Memory B cell (primary cell): ENCODE data around the gene KIF26B.

Experiments
- ATAC-seq: fragments of 150-1000 bp; cut with Tn5 transposase; 2 replicates; pipeline ENCODE4 v1.10.0; 2021; ENCODE audit warnings: low read depth, mild to moderate bottlenecking, moderate library complexity
- DNase-seq, 2 donors: peaks; one replicate each; pipeline ENCODE4 v3.0.0; 2022; ENCODE audit warnings: low spot score in 2 of 2
- H3K27ac Mint-ChIP-seq: one replicate; pipeline ENCODE4 v1.8.0; 2022; ENCODE audit warnings: mild to moderate bottlenecking, moderate library complexity, mixed read lengths
- H3K27me3 Mint-ChIP-seq: one replicate; pipeline ENCODE4 v1.8.0; 2022; ENCODE audit warnings: mixed read lengths
- H3K36me3 Mint-ChIP-seq: one replicate; pipeline ENCODE4 v1.8.0; 2022; ENCODE audit warnings: mild to moderate bottlenecking, mixed read lengths
- H3K4me1 Mint-ChIP-seq: one replicate; pipeline ENCODE4 v1.8.0; 2022; ENCODE audit warnings: mixed read lengths
- H3K4me3 Mint-ChIP-seq: one replicate; pipeline ENCODE4 v1.8.0; 2022; ENCODE audit warnings: mild to moderate bottlenecking, moderate library complexity, mixed read lengths
- H3K9me3 Mint-ChIP-seq: one replicate; pipeline ENCODE4 v1.8.0; 2022; ENCODE audit warnings: mixed read lengths

Gene KIF26B

DNA sequence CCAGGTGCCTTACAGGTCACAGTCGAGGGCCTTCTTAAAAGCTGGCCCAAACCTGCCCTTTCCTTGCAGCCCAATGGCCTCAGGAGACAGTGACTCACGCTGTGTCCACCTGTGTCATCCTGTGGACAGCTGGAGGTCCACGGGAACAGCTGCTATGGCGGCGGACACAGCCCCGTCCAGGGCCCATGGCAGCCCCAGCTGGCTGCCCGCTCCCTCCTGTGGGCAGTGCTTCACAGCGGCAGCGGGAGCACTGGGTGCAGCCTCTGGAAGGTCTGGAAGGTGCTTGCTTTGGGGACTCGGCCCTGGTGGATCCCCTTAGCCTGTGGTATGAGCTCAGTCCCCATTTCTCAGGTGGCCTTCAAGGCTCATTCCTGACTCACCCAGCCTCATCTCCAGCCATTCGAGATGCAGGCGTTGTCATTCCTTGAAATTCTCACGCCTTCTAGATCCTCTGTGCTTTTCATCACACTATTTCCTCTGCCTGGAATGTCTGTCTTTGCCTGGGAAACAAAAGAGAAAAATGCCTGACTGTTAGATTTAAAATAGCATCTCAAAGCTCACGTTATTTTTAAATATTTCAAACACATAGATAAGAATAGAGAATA is 86.8 kb downstream of the KIF26B start:
- Mint-ChIP-seq H3K36me3 (no peaks in the 10 kb centered on the region), H3K27me3 (peaks cover 19% of the 10 kb centered on the region), H3K9me3 (peaks cover 2% of the 10 kb centered on the region), H3K4me1 (no peaks in the 10 kb centered on the region), H3K27ac (no peak overlapping the region), H3K4me3 (no peak overlapping the region)
- no peak for ATAC-seq
- DNase-seq: no peak

- peaks cover 16% of the 10 kb centered on the region for H3K27me3 Mint-ChIP-seq
- no peak overlapping the region for H3K4me3 Mint-ChIP-seq
- H3K27ac Mint-ChIP-seq: no peak overlapping the region
These were observed 88.2 kb downstream of the KIF26B start for GRCh38 chr1:245242989-245243388.

DNA sequence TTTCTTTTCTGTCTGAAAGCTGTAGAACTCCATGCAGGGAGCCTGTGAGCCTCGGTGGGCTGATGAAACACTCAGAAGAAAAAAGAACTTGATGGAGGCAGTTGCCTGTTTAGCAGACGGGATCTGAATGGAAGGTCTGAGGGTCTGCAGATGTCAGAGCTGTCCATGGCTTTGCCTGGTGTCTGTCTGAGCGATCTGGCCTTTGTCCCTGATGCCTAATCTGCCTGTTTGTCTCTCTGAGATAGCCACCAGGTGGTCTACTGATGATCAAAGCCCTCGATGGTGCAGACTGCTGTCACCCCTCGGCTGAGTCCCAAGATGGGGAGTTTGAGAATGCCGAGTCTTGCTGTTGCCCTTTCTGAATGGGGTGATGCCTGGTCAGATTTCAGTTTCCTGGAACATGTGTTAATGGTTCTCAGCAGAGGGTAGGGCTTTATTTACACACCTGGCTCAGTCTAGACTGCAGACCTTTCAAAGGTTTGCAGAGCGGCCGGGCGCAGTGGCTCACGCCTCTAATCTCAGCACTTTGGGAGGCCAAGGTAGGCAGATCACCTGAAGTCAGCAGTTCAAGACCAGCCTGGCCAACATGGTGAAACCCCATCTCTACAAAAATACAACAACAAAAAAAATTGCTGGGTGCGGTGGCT is 90.4 kb downstream of the KIF26B start:
- peaks cover 12% of the 10 kb centered on the region for H3K27me3 Mint-ChIP-seq
- no peak overlapping the region for H3K4me3 Mint-ChIP-seq
- DNase-seq (no peak), ATAC-seq (no peak)
- no peak overlapping the region for H3K27ac Mint-ChIP-seq
- H3K4me1 Mint-ChIP-seq: no peaks in the 10 kb centered on the region
- no peaks in the 10 kb centered on the region for H3K36me3 Mint-ChIP-seq
- peaks cover 2% of the 10 kb centered on the region for H3K9me3 Mint-ChIP-seq

More at GRCh38 chr1:245242989-245243388, 88.2 kb downstream of the KIF26B start:
- peaks cover 2% of the 10 kb centered on the region for H3K9me3 Mint-ChIP-seq
- no peaks in the 10 kb centered on the region for H3K4me1 Mint-ChIP-seq
- H3K36me3 Mint-ChIP-seq: no peaks in the 10 kb centered on the region
- no peak for ATAC-seq
- no peak for DNase-seq

DNA sequence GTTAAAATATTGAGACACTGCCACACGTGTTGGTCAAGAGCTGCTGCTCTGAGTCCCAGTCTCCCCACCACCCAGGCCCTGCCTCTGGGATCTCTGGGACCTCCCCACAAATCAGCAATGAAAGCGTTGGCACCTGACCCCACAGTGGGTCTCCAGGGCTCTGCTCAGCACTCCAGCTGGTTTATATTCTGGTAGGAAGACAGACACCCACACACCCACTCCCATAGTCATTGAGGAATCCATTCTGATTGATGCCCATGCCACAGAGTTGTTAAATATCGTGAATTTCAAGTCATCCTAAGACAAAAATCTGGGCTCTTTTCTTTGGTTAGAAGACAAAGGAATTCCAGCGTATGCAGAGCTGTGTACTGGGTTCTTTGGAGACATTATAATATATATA is 91.6 kb downstream of the KIF26B start:
- Mint-ChIP-seq H3K4me1 (no peaks in the 10 kb centered on the region), H3K4me3 (no peak overlapping the region), H3K27ac (no peak overlapping the region), H3K27me3 (peaks cover 7% of the 10 kb centered on the region), H3K36me3 (no peaks in the 10 kb centered on the region), H3K9me3 (peaks cover 5% of the 10 kb centered on the region)
- ATAC-seq (no peak), DNase-seq (no peak)

- no peak overlapping the region for H3K4me3 Mint-ChIP-seq
- ATAC-seq: no peak
- H3K36me3 Mint-ChIP-seq: no peaks in the 10 kb centered on the region
- no peak for DNase-seq
- peaks cover 7% of the 10 kb centered on the region for H3K27me3 Mint-ChIP-seq
- peaks cover 5% of the 10 kb centered on the region for H3K9me3 Mint-ChIP-seq
- H3K4me1 Mint-ChIP-seq: no peaks in the 10 kb centered on the region
- no peak overlapping the region for H3K27ac Mint-ChIP-seq
These were observed 92.6 kb downstream of the KIF26B start for GRCh38 chr1:245247356-245247755.

DNA sequence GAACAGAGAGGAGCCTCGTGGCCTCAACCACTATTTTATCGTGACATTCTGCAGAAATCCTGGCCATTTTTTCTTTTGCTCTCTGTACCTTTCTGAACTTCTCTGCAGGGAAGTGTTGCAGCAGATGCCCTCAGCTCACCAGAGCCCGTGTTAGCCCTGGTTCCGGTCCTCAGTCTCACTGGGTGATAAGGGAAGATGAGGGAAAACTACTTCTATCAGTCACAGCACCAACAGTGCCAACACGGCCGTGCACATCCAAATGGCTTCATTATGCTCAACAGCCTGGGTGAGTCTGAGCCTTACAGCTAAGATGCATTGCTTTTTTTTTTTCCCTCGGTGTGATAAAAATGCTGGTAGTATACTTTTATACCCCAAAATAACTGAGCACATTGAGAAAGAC is 93.0 kb downstream of the KIF26B start:
- no peaks in the 10 kb centered on the region for H3K36me3 Mint-ChIP-seq
- no peak for ATAC-seq

DNA sequence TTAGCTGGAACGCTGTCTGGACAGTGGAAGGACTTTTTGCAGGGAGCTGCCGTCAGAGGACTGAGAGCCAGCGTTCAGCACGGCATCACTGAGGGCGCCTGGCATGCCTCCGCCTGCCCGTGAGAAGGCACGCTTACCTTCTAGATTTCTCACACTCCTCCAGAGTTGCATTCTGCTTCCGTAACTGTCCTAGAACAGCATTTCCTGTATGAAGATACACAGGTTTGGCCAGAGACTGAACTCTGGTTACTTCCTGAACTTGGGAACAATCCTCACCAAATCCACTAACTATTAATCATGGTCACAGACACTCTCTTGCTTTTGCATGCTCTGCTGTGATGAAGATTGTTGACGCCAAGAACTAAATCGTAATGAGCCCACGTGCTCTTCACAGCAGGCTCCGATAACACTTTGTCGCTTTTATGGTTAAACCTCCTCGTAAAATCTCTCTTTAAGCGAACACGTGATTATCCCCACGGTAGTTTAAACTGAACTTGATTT is 93.5 kb downstream of the KIF26B start:
- peaks cover 5% of the 10 kb centered on the region for H3K9me3 Mint-ChIP-seq
- no peak for DNase-seq
- no peak overlapping the region for H3K4me3 Mint-ChIP-seq
- no peak for ATAC-seq
- no peaks in the 10 kb centered on the region for H3K4me1 Mint-ChIP-seq
- H3K27ac Mint-ChIP-seq: no peak overlapping the region
- H3K36me3 Mint-ChIP-seq: no peaks in the 10 kb centered on the region
- peaks cover 2% of the 10 kb centered on the region for H3K27me3 Mint-ChIP-seq

More for the DNA sequence above, 93.0 kb downstream of the KIF26B start:
- DNase-seq: no peak
- Mint-ChIP-seq H3K27ac (no peak overlapping the region), H3K27me3 (peaks cover 6% of the 10 kb centered on the region), H3K4me3 (no peak overlapping the region), H3K9me3 (peaks cover 7% of the 10 kb centered on the region), H3K4me1 (no peaks in the 10 kb centered on the region)

- peaks cover 2% of the 10 kb centered on the region for H3K27me3 Mint-ChIP-seq
- H3K9me3 Mint-ChIP-seq: peaks cover 2% of the 10 kb centered on the region
- no peak overlapping the region for H3K4me3 Mint-ChIP-seq
- no peaks in the 10 kb centered on the region for H3K36me3 Mint-ChIP-seq
- peaks cover 1% of the 10 kb centered on the region for H3K4me1 Mint-ChIP-seq
- DNase-seq (no peak), ATAC-seq (no peak)
- no peak overlapping the region for H3K27ac Mint-ChIP-seq
These were observed 101.0 kb downstream of the KIF26B start for GRCh38 chr1:245255783-245256182.

DNA sequence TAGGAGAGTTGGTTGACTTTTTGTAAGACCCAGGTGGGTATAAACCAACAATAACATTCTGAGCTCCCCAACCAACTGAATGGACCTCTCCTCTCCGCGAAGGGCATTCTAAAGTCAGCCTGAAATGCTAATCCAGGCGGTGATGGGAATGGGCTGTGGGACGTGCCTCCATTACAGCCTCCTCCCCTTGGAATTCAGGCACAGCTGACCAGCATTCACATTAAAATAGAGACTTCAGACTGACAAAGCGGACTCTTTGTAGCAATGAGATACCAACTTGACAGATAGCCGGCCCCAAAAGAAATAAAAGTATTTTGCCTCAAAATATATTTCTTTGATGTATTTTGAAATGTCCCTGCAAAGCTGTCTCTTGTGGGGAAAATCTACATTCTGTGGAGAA is 101.7 kb downstream of the KIF26B start:
- ATAC-seq (no peak), DNase-seq (no peak)
- Mint-ChIP-seq H3K9me3 (peaks cover 5% of the 10 kb centered on the region), H3K36me3 (no peaks in the 10 kb centered on the region), H3K27ac (no peak overlapping the region), H3K27me3 (peaks cover 4% of the 10 kb centered on the region), H3K4me3 (no peak overlapping the region), H3K4me1 (peaks cover 4% of the 10 kb centered on the region)

- peaks cover 7% of the 10 kb centered on the region for H3K27me3 Mint-ChIP-seq
- no peak overlapping the region for H3K4me3 Mint-ChIP-seq
- no peak for DNase-seq
These were observed 103.6 kb downstream of the KIF26B start for GRCh38 chr1:245258271-245258920.

DNA sequence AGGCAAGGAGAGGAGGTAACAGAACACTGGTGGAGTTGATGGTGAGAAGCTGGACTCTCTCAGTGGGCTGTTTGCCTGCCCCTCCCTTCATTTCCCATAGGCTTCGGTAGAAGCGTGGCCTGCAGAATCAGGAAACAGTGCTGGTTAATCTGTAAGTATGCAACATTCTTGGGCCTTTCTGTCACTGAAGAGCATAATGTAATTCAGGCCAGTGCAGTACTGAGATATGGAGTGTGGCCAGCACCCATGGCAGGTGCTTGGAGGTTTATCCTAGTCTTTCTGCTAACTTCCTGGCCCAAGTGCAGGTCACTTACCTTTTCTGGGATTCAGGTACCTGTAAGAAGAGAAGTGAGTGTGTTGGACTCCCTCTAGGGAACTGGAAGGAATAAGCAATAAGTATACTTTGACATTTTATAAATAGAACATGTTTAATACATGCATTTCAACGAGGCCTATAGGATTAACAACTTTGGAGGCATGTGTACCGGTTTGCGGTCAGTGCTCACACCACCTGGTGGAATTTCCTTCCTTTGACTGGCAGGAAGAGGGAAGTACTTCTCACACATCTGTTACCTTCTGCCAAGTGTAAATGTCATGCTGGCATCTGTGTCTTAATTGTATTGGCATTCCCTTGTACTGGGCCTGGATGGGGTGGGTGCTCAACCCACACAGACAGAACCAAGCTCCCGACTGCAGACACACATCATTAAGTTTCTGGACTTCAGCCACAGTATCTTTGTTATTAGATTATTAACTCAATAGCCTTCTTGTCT is 105.5 kb downstream of the KIF26B start:
- peaks cover 4% of the 10 kb centered on the region for H3K9me3 Mint-ChIP-seq
- DNase-seq: no peak

More at GRCh38 chr1:245258271-245258920, 103.6 kb downstream of the KIF26B start:
- Mint-ChIP-seq H3K4me1 (peaks cover 4% of the 10 kb centered on the region), H3K9me3 (peaks cover 4% of the 10 kb centered on the region), H3K36me3 (no peaks in the 10 kb centered on the region), H3K27ac (no peak overlapping the region)
- no peak for ATAC-seq

DNA sequence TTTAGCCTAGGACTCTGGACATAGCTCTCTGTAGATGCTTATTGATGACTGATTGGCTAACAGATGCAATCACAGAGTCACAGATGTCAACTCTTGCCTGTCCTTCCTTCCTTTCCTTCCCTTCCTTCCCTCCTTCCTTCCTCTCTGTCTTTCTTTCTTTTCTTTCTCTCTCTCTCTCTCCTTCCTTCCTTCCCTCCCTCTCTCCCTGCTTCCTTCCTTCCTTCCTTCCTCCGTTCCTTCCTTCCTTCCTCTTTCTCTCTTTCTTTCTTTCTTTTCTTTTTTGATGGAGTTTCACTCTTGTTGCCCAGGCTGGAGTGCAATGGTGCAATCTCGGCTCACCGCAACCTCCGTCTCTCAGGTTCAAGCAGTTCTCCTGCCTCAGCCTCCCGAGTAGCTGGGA is 106.1 kb downstream of the KIF26B start:
- peaks cover 4% of the 10 kb centered on the region for H3K4me1 Mint-ChIP-seq

More for the DNA sequence above, 105.5 kb downstream of the KIF26B start:
- peaks cover 9% of the 10 kb centered on the region for H3K27me3 Mint-ChIP-seq
- ATAC-seq: no peak
- no peak overlapping the region for H3K4me3 Mint-ChIP-seq
- H3K4me1 Mint-ChIP-seq: peaks cover 4% of the 10 kb centered on the region
- H3K36me3 Mint-ChIP-seq: no peaks in the 10 kb centered on the region
- no peak overlapping the region for H3K27ac Mint-ChIP-seq

DNA sequence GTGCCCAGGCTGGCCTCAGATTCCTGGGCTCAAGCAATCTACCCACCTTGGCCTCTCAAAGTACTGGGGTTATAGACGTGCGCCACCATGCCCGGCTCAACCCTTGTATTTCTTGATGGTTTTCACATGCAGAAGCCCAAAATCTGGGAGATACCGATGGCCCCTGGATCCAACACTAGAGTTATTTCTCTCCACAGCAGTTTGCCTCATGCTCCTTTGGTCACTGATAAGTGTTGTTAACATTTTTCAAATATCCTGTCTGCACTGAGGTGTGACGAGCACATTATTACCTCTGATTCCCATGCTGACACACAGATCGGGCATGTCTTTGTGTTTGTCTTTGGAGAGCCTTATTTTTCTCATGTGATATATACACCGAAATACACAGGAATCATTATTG is 107.0 kb downstream of the KIF26B start:
- Mint-ChIP-seq H3K9me3 (peaks cover 5% of the 10 kb centered on the region), H3K4me1 (peaks cover 4% of the 10 kb centered on the region), H3K27ac (no peak overlapping the region), H3K27me3 (peaks cover 10% of the 10 kb centered on the region), H3K4me3 (no peak overlapping the region), H3K36me3 (no peaks in the 10 kb centered on the region)
- ATAC-seq (no peak), DNase-seq (no peak)

More for the DNA sequence above, 106.1 kb downstream of the KIF26B start:
- DNase-seq (no peak), ATAC-seq (no peak)
- no peak overlapping the region for H3K27ac Mint-ChIP-seq
- no peaks in the 10 kb centered on the region for H3K36me3 Mint-ChIP-seq
- H3K27me3 Mint-ChIP-seq: peaks cover 10% of the 10 kb centered on the region
- no peak overlapping the region for H3K4me3 Mint-ChIP-seq
- peaks cover 4% of the 10 kb centered on the region for H3K9me3 Mint-ChIP-seq
